Memory B cell (primary cell): ENCODE results near the gene ERN1.
"Not testable (repeated sequence)": the region's sequence is repeated elsewhere in the genome, so short reads cannot be mapped to it uniquely, and the experiment has no call there.

ENCODE experiments used
- ATAC-seq: fragments of 150-1000 bp; cut with Tn5 transposase; 2 replicates; pipeline ENCODE4 v1.10.0; 2021; ENCODE audit warnings: low read depth, mild to moderate bottlenecking, moderate library complexity
- DNase-seq, 2 donors: peaks; one replicate each; pipeline ENCODE4 v3.0.0; 2022; ENCODE audit warnings: low spot score in 2 of 2
- H3K27ac Mint-ChIP-seq: one replicate; pipeline ENCODE4 v1.8.0; 2022; ENCODE audit warnings: mild to moderate bottlenecking, moderate library complexity, mixed read lengths
- H3K27me3 Mint-ChIP-seq: one replicate; pipeline ENCODE4 v1.8.0; 2022; ENCODE audit warnings: mixed read lengths
- H3K36me3 Mint-ChIP-seq: one replicate; pipeline ENCODE4 v1.8.0; 2022; ENCODE audit warnings: mild to moderate bottlenecking, mixed read lengths
- H3K4me1 Mint-ChIP-seq: one replicate; pipeline ENCODE4 v1.8.0; 2022; ENCODE audit warnings: mixed read lengths
- H3K4me3 Mint-ChIP-seq: one replicate; pipeline ENCODE4 v1.8.0; 2022; ENCODE audit warnings: mild to moderate bottlenecking, moderate library complexity, mixed read lengths
- H3K9me3 Mint-ChIP-seq: one replicate; pipeline ENCODE4 v1.8.0; 2022; ENCODE audit warnings: mixed read lengths

ERN1 gene

GRCh38 chr17:64015447-64015846 is 114.5 kb downstream of the ERN1 start:
- Mint-ChIP-seq H3K4me1 (peaks cover 37% of the 10 kb centered on the region), H3K4me3 (no peak overlapping the region), H3K36me3 (peaks cover 6% of the 10 kb centered on the region), H3K27ac (no peak overlapping the region), H3K27me3 (no peaks in the 10 kb centered on the region), H3K9me3 (peaks cover 3% of the 10 kb centered on the region)
- DNase-seq (no peak), ATAC-seq (no peak)

GRCh38 chr17:64009571-64010402 is 120.2 kb downstream of the ERN1 start:
- peaks cover 21% of the 10 kb centered on the region for H3K36me3 Mint-ChIP-seq
- no peak overlapping the region for H3K27ac Mint-ChIP-seq
- no peaks in the 10 kb centered on the region for H3K27me3 Mint-ChIP-seq
- H3K9me3 Mint-ChIP-seq: peaks cover 3% of the 10 kb centered on the region
- H3K4me3 Mint-ChIP-seq: no peak overlapping the region
- peaks cover 31% of the 10 kb centered on the region for H3K4me1 Mint-ChIP-seq
- ATAC-seq (no peak), DNase-seq (no peak)

GRCh38 chr17:64008830-64009229 is 121.1 kb downstream of the ERN1 start:
- Mint-ChIP-seq H3K9me3 (no peaks in the 10 kb centered on the region), H3K27ac (no peak overlapping the region), H3K27me3 (no peaks in the 10 kb centered on the region), H3K4me3 (no peak overlapping the region), H3K4me1 (peaks cover 23% of the 10 kb centered on the region), H3K36me3 (peaks cover 25% of the 10 kb centered on the region)
- DNase-seq: no peak
- no peak for ATAC-seq

- Mint-ChIP-seq H3K27ac (no peak overlapping the region), H3K4me1 (peaks cover 23% of the 10 kb centered on the region), H3K27me3 (no peaks in the 10 kb centered on the region), H3K4me3 (no peak overlapping the region), H3K9me3 (no peaks in the 10 kb centered on the region), H3K36me3 (peaks cover 30% of the 10 kb centered on the region)
- DNase-seq (no peak), ATAC-seq (no peak)
Observed at GRCh38 chr17:64008346-64008745, 121.6 kb downstream of the ERN1 start.

- Mint-ChIP-seq H3K27ac (no peak overlapping the region), H3K4me1 (peaks cover 23% of the 10 kb centered on the region), H3K9me3 (no peaks in the 10 kb centered on the region), H3K27me3 (no peaks in the 10 kb centered on the region), H3K4me3 (no peak overlapping the region), H3K36me3 (peaks cover 35% of the 10 kb centered on the region)
- no peak for ATAC-seq
- DNase-seq: no peak
Observed at GRCh38 chr17:64007838-64008282, 122.1 kb downstream of the ERN1 start.

- ATAC-seq, H3K27ac Mint-ChIP-seq, H3K9me3 Mint-ChIP-seq, DNase-seq, H3K27me3 Mint-ChIP-seq, H3K4me3 Mint-ChIP-seq: not testable (repeated sequence)
- Mint-ChIP-seq H3K36me3 (peaks cover 35% of the 10 kb centered on the region), H3K4me1 (peaks cover 23% of the 10 kb centered on the region)
Observed at GRCh38 chr17:64007089-64007837, 122.7 kb downstream of the ERN1 start.

- no peaks in the 10 kb centered on the region for H3K27me3 Mint-ChIP-seq
- peaks cover 30% of the 10 kb centered on the region for H3K36me3 Mint-ChIP-seq
- H3K4me1 Mint-ChIP-seq: peaks cover 20% of the 10 kb centered on the region
- ATAC-seq (no peak), DNase-seq (no peak)
- no peak overlapping the region for H3K27ac Mint-ChIP-seq
- no peaks in the 10 kb centered on the region for H3K9me3 Mint-ChIP-seq
- H3K4me3 Mint-ChIP-seq: no peak overlapping the region
Observed at GRCh38 chr17:64006361-64007088, 123.4 kb downstream of the ERN1 start.

GRCh38 chr17:64005734-64006167 is 124.2 kb downstream of the ERN1 start:
- ATAC-seq (no peak), DNase-seq (no peak)
- no peaks in the 10 kb centered on the region for H3K9me3 Mint-ChIP-seq
- peaks cover 30% of the 10 kb centered on the region for H3K36me3 Mint-ChIP-seq
- H3K4me1 Mint-ChIP-seq: peaks cover 16% of the 10 kb centered on the region
- no peak overlapping the region for H3K4me3 Mint-ChIP-seq
- H3K27ac Mint-ChIP-seq: no peak overlapping the region
- no peaks in the 10 kb centered on the region for H3K27me3 Mint-ChIP-seq

- ATAC-seq: no peak
- peaks cover 29% of the 10 kb centered on the region for H3K36me3 Mint-ChIP-seq
- H3K4me3 Mint-ChIP-seq: no peak overlapping the region
- H3K27me3 Mint-ChIP-seq: no peaks in the 10 kb centered on the region
- H3K9me3 Mint-ChIP-seq: no peaks in the 10 kb centered on the region
- DNase-seq: no peak
- no peak overlapping the region for H3K27ac Mint-ChIP-seq
- peaks cover 14% of the 10 kb centered on the region for H3K4me1 Mint-ChIP-seq
Observed at GRCh38 chr17:64004903-64005733, 124.8 kb downstream of the ERN1 start.

- Mint-ChIP-seq H3K36me3 (peaks cover 25% of the 10 kb centered on the region), H3K4me1 (peaks cover 15% of the 10 kb centered on the region), H3K9me3 (no peaks in the 10 kb centered on the region), H3K27me3 (peaks cover 6% of the 10 kb centered on the region), H3K4me3 (no peak overlapping the region), H3K27ac (no peak overlapping the region)
- ATAC-seq: no peak
- no peak for DNase-seq
Observed at GRCh38 chr17:64004218-64004770, 125.7 kb downstream of the ERN1 start.

GRCh38 chr17:64003526-64004121 is 126.3 kb downstream of the ERN1 start:
- Mint-ChIP-seq H3K4me3 (no peak overlapping the region), H3K27ac (no peak overlapping the region), H3K36me3 (peaks cover 25% of the 10 kb centered on the region), H3K4me1 (peaks cover 16% of the 10 kb centered on the region), H3K27me3 (peaks cover 10% of the 10 kb centered on the region), H3K9me3 (no peaks in the 10 kb centered on the region)
- DNase-seq (no peak), ATAC-seq (no peak)

- Mint-ChIP-seq H3K4me1 (peaks cover 19% of the 10 kb centered on the region), H3K4me3 (no peak overlapping the region), H3K27ac (no peak overlapping the region), H3K27me3 (peaks cover 11% of the 10 kb centered on the region), H3K36me3 (peaks cover 23% of the 10 kb centered on the region), H3K9me3 (no peaks in the 10 kb centered on the region)
- ATAC-seq: no peak
- DNase-seq: no peak
Observed at GRCh38 chr17:64002658-64003525, 127.1 kb downstream of the ERN1 start.
